Inferior parietal cortex (tissue), 1 donor: ENCODE measurements around the gene GNG14.
"Not testable (repeated sequence)": the region's sequence is repeated elsewhere in the genome, so short reads cannot be mapped to it uniquely, and the experiment has no call there.

Source experiments
- DNase-seq: peaks from one replicate; pipeline ENCODE4 v3.0.0-alpha.2; 2016; ENCODE audit errors: extremely low spot score

The GNG14 gene

DNA sequence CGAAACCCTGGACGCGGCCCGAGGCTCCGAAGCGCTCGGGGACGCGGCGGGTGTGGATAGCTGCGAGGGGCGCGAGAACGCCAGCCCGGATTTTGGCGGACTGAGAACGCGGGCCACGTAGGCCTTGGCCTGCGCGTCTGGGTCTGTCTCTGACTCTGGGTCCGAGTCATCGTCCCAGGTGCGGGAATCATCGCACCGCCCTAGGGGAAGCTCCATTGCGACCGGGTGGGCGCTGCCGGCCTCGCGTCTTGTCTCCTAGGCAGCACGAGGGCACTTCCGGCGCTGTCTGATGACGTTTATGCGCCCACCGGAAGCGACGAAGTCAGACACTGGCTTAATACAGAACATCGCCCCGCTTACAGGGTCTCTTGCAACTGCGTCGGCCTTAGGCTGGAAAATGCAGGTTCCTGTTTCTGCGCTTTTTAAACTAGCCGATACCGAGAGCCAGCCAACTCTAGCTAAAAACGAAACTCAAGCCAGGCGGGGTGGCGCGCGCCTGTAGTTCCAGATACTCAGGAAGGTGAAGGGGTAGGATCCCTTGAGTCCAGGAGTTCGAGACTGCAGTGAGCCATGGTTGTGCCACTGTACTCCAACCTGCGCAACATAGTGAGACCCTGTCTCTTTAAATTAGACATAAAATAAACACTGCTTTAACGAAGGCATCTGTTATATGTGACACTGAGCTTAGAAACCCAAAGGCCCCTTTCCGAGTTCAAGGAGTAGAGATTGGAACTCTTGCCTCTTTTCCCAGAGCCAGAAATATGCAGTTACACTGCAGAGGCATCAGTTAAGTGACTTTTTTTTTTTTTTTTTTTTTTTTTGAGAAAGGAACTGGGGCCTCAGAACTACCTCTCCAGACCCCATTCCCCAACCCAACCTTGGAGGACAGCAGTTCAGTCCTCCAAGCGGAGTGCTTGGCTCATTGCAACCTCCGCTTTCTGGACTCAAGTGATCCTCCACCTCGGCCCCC, 8.9 kb downstream of the GNG14 start, which contains the start of gene FBXW9:
FBXW9 (minus strand) TSS at position 266 of the 970 bp plus-strand sequence; CDS start at position 216, 50 bp downstream.
- peak; percentile 99 for DNase-seq

DNA sequence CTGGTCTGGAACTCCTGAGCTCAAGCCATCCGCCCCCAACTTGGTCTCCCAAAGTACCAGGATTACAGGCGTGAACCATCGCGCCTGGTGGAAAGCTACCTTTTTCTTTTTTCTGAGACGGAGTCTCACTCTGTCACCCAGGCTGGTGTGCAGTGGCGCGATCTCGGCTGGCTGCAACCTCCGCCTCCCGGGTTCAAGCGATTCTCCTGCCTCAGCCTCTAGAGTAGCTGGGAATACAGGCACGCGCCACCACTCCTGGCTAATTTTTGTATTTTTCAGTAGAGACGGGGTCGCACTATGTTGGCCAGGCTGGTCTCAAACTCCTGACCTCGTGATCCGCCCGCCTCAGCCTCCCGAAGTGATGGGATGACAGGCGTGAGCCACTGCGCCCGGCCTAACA, 9.6 kb downstream of the GNG14 start:
- DNase-seq, result not testable (repeated sequence)

DNA sequence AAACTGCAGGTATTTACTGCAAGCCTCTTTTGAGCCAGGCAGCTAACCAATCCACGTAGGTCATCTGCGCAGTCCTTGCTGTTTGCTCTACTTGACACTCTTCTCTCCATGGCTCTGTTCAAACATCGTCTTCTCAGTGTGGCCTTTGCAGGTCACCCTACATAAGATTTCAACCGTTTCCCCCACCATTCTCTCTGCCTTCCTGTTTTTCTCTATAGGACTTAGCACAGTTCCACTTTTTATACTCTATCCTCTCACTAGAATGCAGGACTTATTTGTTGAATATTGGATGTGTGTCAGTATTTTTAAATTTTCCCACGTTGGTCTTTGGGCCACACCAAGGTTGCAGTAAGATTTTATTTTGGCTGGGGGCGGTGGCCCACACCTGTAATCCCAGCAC, 10.3 kb downstream of the GNG14 start:
- DNase-seq, result no peak

DNA sequence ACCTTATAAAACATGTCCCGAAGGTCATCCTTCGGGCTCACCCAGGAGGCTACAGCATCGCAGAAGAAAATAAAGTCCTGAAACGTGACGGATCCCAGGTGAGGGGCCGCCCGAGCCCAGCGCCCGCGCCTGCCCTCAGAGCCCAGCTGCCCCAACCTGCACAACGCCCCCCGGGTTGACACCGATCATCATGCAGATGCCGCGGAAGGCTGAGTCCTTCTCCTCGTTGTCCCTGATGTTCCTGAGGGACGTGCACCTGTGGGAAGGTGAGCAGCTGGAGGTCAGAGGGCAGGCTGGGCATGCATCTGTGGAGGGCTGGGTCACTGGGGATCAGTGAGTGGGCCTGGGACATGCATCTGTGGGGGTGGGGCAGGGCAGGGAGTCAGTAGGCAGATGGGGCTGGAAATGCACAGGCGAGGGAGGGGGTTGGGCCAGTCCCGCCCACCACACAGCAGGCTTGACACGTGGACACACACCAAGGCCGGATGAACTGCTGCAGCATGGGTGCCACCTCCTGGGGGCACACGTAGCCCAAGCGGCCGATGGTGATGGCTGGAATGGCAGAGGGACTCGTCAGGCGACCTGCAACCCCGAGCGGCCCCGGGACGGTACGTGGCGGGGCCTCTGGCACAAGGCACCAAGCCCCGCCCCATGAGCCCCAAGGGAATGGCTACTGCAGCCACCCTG, 13.9 kb downstream of the GNG14 start:
- no peak for DNase-seq

DNA sequence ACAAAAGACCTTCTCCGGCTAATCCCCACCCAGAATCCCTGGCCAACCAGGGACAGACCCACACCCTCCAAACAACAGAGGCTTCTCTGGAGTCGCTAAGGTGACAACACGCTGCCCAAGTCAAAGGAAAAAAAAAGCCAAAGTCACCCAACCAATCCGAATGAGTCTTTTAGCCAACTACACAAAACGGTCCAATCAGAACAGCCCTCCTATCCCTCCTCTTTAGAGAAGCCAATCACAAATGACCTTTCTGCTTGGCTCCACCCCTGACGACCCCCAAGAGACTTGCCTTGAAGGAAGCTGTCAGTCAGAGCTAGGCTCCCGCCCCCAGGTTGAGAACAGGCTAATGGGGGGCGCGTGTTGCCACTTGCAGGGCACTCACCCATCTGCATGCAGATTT, 15.2 kb downstream of the GNG14 start:
- no peak for DNase-seq

DNA sequence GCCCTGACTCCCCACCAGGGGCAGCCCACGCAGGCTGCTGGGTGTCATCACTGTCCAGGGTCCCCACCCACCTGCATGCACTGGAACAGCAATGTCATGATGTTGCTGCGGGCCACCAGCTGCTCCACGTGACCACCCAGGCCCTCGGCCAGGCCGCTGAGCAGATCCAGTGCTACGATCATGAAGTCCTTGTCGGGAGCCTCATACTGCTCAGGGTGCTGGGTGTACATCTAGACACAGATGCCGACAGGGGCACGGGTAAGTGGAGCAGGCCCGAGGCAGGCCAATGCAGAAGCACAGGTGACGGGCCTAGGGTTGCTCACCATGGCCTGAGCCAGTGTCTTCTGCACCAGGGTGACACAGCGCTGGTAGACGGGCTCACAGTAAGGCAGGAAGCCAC, 17.4 kb downstream of the GNG14 start:
- no peak for DNase-seq

DNA sequence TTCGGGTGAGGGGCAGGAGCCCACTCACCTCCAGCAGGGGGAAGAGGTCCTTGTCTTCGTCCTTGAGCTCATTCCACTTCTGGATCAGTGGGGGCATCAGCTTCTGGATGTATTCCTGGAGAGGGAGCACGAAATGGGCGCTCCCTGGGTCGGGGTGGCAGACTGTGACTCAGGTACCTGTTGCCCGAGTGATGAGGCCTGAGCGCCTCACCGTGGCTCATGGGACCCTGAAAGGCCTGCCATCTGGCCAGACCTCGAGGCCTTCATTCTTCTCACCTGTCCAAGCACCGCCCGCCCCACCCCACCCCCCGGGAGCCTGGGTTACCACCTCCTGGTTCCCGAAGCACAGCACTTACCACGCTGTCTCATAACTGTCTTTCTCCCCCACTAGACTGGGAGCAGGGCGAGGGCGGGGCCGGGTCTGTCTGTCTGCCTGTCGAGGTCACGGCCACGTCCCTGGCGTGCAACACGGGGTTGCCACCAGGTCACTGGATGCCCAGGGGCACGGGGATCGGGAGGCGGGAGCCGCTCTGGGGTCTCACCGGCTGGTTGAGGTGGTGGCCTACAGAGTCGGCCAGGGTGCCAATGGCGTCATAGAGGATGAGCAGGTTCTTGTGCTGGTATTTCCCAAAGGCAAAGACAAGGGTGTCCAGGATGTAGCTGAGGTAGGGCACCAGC, 18.0 kb downstream of the GNG14 start:
- no peak for DNase-seq

DNA sequence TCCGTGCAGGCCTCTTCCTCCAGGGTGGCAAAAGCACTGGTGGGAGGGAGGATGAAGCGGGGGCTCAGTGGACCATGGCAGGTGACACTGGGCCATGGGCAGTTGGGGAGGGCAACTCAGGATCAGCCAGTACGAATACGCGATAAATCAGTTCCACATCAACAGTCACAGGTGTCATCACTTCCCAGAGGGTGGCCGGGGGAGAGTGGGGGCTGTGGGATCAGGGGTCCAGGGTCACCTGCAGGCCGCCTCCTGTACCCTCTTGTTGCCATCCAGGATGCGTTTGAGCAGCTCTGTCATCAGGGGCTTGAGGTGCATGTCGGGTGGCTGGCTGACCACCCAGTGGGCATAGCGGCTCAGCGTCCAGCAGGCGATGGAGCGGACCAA, 18.5 kb downstream of the GNG14 start:
- no peak for DNase-seq

DNA sequence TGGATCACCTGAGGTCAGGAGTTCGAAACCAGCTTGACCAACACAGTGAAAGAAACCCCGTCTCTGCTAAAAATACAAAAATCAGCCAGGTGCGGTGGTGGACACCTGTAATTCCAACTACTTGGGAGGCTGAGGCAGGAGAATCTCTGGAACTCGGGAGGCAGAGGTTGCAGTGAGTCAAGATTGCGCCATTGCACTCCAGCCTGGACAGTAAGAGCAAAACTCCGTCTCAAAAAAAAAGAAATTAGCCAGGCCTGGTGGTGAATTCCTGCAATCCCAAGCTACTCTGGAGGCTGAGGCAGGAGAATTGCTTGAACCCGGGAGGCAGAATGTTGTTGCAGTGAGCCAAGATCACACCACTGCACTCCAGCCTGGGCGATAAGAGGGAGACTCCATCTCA, 20.8 kb downstream of the GNG14 start:
- DNase-seq, result no peak

DNA sequence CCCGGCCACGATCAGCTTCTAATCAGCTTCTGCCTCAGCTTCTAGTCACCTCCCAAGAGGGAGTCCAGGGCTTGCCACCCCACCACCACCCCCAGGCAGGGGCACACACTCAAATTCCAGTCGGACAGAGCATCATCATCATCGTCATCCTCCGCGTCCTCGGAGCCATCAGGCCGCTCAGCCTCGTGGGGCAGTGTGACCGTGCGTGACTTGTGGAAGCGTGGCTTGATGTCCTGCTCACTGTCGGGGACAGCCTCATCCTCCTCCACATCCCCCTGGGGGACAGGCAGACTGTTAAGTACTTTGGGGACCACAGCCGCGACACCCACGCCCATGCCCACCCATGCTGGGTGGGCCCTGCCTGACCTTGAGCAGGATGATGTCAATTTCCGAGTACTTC, 23.4 kb downstream of the GNG14 start:
- DNase-seq, result no peak

DNA sequence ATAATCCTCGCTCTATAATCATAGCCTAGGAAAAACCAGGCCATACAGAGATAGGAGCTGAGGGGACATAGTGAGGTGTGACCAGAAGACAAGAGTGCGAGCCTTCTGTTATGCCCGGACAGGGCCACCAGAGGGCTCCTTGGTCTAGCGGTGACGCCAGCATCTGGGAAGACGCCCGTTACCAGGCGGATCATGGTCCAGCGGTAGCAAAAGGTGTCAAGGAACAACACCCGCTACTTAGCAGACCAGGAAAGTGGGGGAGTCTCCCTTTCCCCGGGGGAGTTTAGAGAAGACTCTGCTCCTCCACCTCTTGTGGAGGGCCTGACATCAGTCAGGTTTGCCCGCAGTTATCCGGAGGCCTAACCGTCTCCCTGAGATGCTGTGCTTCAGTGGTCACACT, 24.3 kb downstream of the GNG14 start:
- DNase-seq, result not testable (repeated sequence)

DNA sequence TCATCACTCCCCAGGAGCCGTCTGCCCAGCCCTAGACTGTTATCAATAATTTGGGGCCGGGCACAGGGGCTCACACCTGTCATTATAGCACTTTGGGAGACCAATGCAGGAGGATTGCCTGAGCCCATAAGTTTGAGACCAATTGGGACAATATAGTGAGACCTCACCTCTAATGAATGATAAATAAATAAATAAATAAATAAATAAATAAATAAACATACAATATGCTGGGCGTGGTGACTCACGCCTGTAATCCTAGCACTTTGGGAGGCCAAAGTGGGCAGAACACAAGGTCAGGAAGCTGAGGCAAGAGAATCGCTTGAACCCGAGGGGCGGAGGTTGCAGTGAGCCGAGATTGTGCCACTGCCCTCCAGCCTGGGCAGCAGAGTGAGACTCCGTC, 25.5 kb downstream of the GNG14 start:
- DNase-seq, result not testable (repeated sequence)

DNA sequence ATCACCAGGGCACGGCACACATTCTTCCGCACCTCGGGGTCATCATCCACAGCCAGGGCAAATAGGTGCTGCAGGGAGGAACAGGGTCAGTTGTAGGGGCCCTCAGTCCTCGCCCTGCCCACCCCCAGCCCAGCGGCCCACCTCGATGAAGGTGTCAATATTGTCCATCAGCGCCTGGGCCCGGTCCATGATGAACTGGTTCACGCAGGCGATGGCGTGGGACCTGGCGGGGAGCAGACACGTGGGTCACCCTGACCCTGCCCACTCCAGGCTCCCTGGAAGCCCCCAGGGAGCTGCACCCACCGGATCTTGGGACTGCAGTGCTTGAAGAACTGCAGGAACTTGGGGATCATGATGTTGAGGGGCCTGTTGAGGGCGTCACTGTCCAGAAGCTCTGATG, 27.3 kb downstream of the GNG14 start:
- no peak for DNase-seq

DNA sequence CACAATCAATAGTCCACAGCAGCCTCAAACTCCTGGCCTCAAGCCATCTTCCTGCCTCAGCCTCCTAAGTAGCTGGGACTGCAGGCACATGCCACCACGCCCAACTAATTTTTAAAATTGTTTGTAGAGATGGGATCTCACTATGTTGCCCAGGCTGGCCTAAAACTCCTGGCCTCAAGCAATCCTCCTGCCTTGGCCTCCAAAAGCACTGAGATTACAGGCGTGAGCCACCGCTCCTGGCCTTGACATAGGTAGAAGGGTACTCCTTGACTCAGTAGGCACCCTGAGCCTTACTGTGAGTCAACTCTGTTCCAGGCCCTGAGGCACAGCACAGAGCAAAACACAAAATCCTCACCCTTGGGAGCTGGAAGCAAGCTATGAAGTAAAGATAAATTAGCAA, 28.1 kb downstream of the GNG14 start:
- no peak for DNase-seq

DNA sequence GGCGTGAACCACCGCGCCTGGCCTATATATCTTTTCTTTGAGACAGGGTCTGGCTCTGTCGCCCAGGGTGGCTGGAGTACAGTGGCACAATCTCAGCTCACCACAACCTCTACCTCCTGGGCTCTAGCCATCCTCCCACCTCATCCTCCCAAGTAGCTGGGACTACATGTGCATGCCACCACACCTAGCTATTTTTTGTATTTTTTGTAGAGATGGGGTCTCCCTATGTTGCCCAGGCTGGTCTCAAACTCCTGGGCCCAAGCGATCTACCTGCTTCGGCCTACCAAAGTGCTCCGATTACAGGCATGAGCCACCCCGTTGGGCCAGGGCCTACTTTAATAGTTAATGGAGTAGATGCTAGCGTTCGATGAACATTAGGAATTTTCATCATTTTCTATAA, 32.5 kb downstream of the GNG14 start:
- no peak for DNase-seq

DNA sequence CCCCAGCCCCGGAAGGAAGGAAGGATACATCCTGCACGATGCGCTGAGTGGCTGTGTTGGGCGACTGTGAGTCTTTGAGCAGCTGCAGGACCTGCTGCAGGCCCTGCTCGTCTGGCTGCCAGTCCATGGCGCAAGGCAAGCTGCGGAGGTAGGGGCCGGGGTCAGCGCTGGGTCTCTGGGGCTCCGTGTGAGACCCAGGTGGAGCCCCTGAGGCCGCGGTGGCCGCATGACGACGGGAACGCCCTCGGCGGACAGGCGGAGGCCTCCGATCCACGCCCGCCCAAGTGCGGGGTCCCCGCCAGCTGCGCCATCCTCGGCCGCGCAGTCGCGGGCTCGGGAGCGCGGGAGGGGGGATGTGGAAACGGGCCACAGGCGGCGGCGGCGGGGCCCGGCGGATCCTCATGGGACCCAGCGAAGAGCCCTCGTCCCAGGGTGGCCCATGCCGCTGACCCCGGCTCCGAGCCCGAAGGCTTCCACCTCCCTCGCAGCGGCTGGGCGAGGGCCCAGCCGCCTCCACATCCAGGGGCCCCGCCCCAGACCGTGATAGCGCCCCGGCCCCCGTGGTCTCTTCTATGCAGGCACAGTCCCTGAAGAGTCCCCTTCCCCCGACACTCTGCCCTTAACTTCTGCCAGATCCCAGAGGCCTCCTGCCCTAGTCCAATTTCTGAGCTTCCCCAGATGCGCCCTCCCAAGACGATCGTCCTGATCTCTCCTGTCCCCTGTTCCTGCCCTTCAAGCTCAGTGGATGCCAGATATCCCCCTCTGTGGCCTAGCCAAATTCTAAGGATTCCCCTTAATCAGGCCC, 33.3 kb downstream of the GNG14 start:
- DNase-seq, result peak; percentile 13

DNA sequence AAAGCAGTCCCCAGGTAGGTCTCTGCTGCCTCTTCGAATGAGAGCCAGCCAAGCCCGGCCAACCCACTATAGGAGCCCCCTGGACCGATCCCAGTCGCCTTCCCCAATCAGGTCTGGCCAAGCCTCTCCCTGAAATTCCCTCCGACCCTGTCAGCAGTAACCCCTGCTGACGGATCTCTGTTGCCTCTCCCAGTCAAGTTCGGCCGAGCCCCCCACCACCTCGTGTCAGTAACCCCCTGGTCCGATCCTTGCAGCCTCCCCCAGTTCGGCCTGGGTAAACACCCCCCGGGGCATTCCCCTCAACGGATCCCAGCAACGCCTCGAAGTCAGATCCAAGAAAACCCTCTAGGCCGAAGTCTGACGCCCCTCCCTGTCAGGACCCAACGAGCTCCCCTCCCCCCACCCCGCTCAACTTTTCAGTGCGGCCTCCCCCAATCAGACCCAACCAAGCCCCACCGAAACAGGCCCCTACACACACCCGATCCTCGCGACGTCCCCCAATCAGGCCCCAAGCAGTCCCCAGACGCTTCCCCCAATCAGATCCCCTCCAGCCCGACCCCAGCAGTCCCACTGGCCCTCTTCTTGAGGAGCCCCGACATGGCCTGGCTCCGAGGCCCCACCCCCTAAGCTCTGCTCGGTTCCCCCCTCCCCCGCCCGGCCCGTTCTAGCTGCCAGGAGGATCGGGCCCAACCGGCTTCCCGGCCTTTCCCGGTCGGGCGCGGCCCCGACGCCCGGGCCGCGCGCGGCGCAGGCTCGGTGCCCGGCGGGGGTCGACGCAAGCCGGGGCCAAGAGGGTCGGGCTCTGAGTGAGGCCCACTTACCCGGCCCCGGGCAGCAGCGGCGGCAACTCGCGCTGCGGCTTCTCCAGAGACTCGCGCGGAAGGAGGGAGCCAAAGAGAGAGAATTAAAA, 34.1 kb downstream of the GNG14 start:
- DNase-seq, result peak; percentile 4

DNA sequence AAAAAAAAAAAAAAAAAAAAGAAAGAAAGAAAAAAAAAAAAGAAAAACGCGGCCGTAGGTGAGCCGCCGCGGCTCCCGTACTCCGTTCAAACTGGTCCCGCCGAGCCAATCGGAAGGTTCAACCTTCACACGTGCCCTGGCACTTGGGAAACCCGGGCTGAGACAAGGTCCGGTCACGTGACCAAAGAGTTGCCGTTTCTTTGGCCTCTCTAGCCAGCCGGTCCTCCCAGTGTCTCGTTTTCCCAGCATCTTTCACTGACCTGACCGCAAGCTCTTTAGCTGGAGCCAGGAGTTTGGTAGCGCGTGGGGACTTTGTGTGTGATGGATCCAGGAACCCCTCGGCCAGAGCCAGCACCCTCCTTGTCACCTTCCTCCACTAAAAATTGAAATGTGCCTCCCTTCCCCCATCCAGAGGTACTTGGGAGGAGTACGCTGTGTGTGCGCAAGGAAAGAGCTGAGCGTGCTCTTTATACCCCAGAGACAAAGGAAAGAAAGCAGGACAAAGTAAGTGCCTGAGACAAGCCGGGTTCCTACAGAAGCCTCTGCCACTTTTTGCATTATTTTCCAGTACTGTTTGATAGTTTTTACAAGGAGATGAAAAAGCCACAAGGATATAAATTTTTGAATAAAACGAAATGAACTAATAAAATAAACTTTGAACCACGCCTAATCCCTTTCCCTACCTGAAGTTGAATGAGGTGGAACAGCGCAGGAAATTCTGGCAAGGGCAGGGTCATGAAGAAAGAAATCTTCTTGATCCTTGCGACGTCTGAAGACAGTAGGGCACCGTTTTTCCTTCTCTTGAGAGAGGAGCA, 35.0 kb downstream of the GNG14 start:
- DNase-seq, result peak; percentile 100

DNA sequence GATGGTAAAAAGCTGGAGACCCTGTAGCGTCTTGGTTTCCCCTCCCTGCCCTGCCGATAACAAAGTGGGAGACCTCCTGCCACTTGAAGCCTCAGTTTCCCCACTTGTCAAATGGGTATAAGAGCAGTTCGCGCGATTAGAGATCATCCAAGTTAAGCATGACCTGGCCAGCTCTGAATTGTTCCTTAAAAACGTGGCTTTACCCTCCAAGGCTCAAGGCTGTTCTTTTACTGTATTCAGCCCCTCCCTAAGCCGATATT, 35.5 kb downstream of the GNG14 start:
- DNase-seq, result no peak
